Activated T-cell treated with anti-CD3 and anti-CD28 coated beads, Interleukin-2, amount 50 U/mL, for 48 hours (primary cell): ENCODE results near the gene UBE2M.
A peak's percentile ranks its signal among the peaks of the same experiment; 100 is the strongest.

ENCODE experiments used
- DNase-seq, 2 experiments: peaks; one replicate each; pipeline ENCODE4 v3.0.0-alpha.2; 2020

UBE2M gene

DNA sequence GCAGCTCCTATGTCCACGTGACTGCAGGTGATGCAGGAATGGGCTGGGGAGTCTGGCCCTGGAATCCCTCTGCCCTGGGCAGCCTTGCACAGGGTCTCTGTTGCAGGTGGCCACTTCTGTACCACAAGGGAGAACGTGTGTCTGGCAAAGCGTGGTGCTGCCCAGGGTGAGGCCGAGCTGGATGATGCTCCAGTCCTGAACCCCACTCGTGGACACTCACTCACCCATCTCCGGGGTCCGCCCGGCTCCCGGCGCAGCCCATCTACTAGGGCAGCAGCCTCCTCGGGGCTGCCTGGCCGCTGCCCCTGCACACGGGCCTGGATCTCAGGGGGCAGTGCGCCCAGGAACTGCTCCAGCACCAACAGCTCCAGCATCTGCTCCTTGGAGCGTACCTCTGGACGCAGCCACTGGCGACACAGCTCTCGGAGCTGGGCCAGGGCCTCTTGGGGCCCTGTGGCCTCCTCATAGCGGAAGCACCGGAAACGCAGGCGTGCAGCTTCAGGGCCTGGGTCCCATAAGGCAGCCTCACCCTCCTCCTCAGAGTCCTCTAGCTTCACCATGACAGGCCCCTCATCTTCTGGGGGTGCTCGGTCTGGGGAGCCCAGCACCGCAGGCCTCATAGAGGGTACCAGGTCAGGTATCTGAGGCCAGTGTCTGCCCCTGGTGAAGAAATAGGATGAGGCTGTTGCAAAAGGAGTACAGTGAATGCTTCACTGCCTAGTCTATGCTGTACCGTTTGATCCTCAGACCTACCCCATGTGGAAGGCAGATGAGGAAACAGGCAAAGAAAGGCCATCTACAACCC lies 12.6 kb upstream of the UBE2M start:
- DNase-seq: peak; percentile 13 to 15

DNA sequence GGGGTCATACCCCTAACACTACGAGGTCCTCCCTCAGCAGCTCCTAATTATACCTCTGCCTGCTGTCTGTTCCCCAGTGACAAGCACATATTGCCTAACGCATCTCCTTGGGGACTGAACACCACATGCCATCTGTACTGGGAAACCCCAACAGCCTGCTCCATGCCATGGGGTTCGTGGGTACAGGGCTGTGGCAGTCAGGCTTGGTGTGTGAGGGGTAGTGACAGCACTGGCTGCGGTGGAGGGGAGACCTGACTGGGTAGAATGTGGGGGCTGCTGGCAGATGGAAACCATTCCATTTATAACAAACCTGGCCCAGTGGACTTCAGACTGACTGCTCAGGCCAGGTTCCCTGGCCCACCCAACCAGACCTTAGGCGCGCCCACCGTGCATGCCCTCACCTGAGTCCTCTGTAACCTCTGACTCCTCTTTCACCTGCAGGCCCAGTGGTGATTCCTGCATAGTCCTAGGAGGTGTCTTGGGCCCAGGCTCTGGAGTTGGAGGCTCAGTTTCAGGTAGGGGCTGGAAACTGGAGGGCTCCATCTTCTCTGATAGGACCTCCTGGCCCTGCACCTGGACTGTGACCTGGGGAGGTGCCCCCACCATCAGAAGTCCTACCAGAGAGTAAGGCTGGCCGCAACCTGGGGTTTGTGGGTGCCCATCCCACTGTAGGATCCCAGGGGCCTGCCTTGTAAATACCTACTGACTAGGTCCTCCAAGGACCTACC lies 11.7 kb upstream of the UBE2M start:
- DNase-seq: peak; percentile 14

GRCh38 chr19:58569191-58569942 lies 11.0 kb upstream of the UBE2M start:
- peak; percentile 11 to 13 for DNase-seq

DNA sequence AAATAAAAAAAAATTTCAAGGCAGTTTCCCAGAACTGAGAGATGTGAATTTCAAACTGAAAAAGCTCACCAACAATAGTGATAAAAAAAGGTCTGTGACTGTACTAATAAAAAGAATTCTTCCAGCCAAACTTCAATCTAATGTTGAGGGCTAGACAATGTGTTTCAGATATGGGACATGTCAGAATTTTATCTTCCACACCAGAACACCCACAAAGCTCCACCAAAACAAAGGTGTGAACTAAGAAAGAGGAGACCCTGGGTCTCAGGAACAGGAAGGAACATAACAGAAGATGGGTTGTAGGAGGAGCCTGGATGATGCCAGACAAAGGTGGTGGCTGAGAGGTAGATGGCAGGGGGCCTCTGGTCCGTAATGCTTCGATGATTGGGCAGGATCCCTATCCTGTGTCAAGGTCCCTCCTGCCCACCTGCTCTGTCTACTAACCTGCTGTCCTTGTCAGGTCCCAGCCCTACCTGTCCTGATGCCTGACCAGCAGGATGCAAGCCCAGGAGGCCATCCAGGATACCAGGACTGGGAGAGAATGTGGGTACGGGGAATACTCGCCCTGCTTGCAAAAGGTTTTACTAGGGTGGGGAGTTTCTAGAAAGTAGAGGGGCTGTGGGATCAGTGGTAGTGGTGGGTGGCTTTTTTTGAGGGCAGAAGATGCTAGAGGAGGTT lies 10.2 kb upstream of the UBE2M start:
- peak in 1 of 2 experiments; percentile 13 for DNase-seq

GRCh38 chr19:58566989-58567388 lies 8.6 kb upstream of the UBE2M start:
- peak in 1 of 2 experiments; percentile 3 for DNase-seq

- no peak for DNase-seq
These were observed 5.4 kb upstream of the UBE2M start for GRCh38 chr19:58563823-58564222.

- DNase-seq: peak; percentile 53 to 58
These were observed 4.7 kb upstream of the UBE2M start for GRCh38 chr19:58563034-58563573.

DNA sequence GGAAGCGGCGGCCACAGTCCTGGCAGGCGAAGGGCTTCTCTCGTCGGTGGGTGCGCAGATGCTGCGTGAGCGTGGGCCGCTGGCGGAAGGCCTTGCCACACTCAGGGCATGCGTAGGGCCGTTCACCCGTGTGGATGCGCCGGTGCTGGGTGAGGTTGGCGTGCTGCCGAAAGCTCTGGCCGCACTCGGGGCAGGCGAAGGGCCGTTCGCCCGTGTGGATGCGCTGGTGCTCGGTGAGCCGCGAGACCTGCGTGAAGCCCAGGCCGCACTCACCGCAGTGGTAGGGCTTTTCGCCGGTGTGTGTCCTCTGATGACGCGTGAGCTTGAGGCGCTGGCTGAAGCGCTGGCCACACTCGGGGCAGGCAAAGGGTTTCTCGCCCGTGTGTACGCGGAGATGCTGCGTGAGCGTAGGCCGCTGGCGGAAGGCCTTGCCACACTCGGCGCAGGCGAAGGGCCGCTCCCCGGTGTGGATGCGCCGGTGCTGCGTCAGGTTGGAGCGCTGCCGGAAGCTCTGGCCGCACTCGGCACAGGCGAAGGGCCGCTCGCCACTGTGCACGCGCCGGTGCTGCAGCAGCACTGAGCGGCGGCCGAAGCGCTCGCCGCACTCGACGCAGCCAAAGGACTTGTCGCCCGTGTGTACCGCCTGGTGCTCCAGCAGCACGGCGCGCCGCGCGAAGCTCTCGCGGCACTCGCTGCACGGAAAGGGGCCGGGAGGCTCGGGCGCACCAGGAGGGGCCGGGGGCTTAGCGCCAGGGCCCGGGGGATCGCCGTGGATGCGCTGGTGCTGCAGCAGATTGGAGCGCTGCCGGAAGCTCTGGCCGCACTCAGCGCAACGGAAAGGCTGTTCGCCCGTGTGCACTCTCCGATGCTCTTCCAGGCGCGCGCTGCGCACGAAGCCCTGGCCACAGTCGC lies 4.0 kb upstream of the UBE2M start:
- DNase-seq: peak; percentile 61 to 71

- DNase-seq: no peak
These were observed 3.1 kb upstream of the UBE2M start for GRCh38 chr19:58561373-58562121.

GRCh38 chr19:58560921-58561320 lies 2.5 kb upstream of the UBE2M start:
- DNase-seq: no peak

DNA sequence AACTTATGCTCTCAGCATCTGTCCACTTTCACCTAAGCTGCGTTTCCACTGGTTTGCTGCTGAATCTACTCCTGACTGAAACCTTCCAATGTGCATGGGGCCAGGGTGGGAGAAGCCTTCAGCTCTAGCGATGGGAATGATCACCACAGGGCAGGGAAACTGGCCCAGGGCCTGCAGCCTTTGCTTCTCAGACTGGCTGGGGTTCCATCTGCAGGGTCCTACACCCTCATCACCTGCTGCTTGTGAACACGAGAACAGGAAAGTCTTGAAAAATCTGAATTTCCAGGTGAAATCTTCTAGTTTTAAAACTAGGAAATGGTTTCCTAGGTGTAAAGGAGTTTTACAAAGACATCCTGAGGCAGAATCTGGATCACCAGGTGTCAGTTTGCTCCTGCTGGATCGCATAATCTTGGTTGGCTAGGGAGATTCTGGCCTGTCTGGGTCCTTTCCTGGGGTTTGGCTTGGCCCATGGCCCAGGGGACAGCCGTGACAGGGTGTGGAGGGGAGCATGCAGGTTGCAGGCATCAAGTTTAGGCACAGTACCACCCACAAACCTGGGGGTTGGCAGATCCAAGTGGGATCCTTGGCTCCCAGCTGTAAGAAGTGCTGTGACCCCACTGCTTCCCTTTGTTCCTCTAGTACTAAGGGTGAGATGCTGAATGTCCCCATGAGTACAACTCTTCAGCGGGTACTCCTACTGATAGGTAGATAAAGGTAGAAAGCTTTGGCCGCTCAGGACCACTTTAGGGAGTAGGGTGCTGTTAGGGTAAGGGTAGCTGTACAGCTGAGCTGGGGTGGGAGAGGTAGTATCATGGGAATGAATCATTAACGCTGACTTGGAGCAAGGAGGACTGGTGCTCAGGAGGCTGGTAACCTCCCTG lies 1.8 kb upstream of the UBE2M start:
- no peak for DNase-seq

DNA sequence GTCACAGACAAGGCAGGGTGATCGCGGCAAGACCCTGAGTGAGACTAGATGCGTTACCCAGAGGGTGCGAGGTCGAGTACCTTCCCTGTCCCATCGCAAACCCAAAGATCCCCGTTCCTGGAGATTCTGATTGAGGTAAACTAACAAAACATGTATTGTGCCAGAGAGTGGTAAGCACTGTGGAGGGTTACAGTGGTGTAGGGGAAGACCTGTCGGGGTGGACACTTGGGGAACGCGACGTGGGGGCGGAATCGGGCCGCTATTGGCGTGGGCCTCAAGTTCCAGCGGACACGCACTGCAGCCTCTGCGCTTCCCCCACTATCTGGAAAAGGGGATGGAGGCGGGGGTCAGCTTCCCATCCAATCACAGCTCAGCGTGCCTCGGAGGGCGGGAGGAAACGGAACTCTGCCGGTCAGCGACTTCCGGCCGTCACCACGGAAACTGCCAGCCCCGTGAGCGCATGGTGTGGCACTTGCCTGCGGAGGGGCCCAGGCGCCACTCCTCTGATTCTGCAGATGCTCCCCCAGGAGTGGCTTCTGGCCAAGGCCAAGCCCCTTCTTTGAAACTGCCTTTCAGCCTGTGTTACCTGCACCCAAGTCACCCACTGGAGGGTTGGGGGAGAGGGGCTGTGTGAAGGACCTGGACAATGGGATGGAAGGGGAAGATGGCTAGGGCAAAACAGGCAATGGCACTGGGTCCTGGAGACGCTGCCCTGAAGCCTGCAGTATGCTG lies 1.0 kb upstream of the UBE2M start:
- DNase-seq: peak; percentile 88 to 89

DNA sequence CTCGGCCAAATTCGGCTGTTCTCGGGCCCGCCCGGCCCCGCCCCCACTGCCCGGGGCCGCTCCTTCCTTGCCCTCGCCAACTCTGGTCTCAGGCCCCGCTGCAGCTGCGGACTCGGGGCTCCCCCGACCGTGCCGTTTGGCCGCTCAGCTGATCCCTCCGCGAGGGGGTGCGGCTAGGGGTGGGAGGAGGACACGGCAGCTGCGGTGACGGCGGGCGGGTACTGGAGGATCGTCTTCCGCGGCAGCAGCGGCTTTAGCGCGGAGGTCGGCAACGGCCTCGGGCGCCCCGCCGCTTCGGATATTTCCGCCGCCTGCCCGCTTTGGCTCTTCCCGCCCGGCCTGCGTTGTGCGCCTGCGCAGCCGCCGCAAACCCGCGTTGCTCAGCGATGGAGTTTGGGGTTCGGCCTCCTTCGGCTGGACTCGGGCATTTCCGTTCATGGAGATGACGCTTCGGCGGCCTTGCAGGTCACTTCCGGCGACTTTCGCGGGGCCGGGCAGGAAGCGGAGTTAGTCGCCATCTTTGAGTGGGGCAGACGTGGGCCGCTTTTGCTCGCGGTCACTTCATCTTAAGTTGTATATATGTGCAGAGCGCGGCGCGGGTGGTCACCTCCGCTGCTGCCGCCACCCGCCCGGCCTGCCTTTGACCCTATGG lies 338 bp upstream of the UBE2M start:
- peak; percentile 99 to 100 for DNase-seq

DNA sequence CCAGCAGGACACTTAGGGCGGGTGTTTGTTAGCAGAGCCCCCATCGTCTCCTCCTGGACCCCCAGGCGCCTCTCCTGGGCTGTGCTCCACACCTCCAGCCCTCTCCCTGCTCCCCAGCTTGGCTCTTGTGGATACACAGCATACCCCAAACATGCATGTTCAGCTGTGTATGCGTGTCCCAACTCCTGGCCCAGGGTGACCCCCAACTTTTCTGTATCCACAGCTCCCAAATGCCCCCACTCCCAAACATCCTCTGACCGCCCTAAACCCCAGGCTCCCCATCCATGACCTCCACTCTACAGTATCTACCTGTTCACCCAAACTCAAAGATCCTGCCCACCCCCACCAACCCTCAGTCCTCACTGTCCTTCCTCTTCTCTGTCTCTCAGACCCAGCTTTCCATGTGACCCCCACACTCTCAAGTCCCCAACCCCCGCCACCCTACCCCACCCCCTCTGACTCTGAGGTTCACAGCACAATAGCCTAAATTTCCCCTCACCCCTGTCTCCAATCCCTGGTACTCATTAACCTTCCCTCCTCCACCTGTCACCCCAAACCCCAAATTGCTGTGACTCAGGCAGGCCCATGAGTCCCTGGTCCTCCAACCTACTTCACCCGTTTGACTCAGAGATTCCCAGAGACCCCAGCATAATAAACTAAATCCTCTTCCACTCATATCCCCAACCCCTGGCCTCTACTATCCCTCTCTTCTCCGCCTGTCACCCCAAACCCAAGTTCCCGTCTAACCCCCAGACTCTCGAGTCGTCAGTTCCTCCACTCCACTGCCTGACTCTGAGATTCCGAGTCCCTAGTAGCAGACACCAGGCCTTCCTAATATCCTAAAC lies 968 bp downstream of the UBE2M start:
- DNase-seq: no peak

DNA sequence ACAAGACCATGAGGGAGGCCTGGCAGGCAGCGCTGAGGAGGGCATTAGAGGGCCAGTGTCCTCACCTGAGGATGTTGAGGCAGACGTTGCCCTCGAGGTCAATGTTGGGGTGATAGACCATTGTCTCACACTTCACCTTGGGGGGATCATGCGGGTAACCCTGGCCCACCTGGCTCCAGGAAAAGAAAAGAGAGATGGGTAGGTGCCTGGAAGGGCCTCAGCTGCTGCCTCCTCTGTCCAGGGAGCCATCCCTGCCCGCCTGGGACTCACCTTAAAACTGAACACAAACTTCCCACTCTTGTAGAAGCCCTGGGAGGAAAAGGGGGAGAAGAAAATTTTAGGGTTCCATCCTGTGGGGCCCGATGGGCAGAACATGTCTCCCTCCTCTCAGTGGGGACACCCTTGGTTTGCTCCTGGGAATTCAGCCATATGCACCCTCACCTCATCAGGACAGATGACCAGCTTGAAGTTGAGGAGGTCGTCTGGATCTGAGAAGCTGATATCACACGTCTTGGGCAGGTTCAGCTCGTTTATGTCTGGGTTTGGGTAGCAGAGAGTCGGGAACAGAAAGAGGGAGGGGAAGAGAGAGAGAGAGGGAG lies 1.7 kb downstream of the UBE2M start:
- peak in 1 of 2 experiments; percentile 20 for DNase-seq

DNA sequence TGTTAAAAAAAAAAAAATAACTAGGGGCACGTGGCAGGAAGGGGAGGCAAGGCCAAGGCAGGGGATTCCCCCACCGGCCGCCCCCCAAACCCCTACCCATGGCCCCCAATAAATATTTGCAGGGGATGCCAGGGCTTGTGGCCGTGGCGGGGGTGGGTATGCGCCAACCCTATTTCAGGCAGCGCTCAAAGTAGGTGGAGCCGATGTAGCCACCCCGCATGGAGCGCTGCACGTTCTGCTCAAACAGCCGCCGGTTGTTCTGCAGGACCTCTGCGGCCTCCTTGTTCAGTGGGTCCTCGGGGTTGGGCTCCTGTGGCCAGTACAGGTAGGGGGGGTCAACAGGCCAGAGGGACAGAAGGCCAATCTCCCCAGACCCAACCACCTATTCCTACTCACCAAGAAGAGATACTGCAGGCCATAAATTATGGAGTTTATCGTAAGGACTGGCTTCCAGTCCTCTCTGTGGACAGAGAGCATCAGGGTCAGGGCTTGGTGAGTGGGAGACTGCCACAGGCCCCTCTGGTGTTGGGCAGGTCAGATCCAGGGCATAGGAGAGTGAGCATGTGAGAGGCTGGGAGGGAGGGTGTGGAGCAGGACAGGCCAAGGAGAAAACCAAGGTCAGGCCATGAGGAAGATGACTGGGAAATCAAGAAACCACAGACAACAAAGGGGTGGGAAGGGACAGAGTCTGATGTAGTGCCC lies 2.3 kb downstream of the UBE2M start:
- DNase-seq: peak in 1 of 2 experiments; percentile 21
